A549 (cell line): ENCODE measurements around the gene AIF1.

Source experiments
- EP300 ChIP-seq, 2 experiments: fragments of >200 bp; sonication (Bioruptor Twin); formaldehyde crosslinking; IDR thresholded peaks; 2 replicates in 1 of 2; 3 replicates in 1 of 2; pipeline ENCODE4 v1.6.1; 2016 to 2017
- JUNB ChIP-seq: fragments of >200 bp; sonication (Bioruptor Twin); formaldehyde crosslinking; IDR thresholded peaks from 2 replicates; pipeline ENCODE4 v1.6.1; 2016
- POLR2A ChIP-seq: IDR thresholded peaks from 2 replicates; pipeline ENCODE4 v1.6.1; 2012; ENCODE audit warnings: mild to moderate bottlenecking, low read length
- SREBF2 ChIP-seq: fragments of 450-650 bp; IDR thresholded peaks from 2 replicates; pipeline ENCODE4 v1.6.1; 2014; ENCODE audit warnings: mild to moderate bottlenecking, moderate library complexity
- ZFP36 ChIP-seq: fragments of 450-650 bp; IDR thresholded peaks from 2 replicates; pipeline ENCODE4 v1.6.1; 2014; ENCODE audit warnings: borderline replicate concordance; ENCODE audit not compliant: partially characterized antibody
- TF ChIP-seq, protein P1 (sequence below): fragments of >200 bp; sonication (Bioruptor Twin); formaldehyde crosslinking; IDR thresholded peaks from 3 replicates; pipeline ENCODE4 v1.5.1; 2016
- TF ChIP-seq, protein P2 (sequence below): fragments of 150-350 bp; IDR thresholded peaks from 2 replicates; pipeline ENCODE4 v1.6.1; 2014; ENCODE audit warnings: low read depth, mild to moderate bottlenecking, low read length
- TF ChIP-seq, protein P3 (sequence below): fragments of >200 bp; sonication (Bioruptor Twin); formaldehyde crosslinking; IDR thresholded peaks from 3 replicates; pipeline ENCODE4 v1.6.1; 2016
- TF ChIP-seq, protein P4 (sequence below): fragments of 200-600 bp; sonication (generic); IDR thresholded peaks from 2 replicates; pipeline ENCODE4 v1.6.1; 2016; ENCODE audit warnings: antibody characterized with exemption, mild to moderate bottlenecking, moderate library complexity

DNA sequence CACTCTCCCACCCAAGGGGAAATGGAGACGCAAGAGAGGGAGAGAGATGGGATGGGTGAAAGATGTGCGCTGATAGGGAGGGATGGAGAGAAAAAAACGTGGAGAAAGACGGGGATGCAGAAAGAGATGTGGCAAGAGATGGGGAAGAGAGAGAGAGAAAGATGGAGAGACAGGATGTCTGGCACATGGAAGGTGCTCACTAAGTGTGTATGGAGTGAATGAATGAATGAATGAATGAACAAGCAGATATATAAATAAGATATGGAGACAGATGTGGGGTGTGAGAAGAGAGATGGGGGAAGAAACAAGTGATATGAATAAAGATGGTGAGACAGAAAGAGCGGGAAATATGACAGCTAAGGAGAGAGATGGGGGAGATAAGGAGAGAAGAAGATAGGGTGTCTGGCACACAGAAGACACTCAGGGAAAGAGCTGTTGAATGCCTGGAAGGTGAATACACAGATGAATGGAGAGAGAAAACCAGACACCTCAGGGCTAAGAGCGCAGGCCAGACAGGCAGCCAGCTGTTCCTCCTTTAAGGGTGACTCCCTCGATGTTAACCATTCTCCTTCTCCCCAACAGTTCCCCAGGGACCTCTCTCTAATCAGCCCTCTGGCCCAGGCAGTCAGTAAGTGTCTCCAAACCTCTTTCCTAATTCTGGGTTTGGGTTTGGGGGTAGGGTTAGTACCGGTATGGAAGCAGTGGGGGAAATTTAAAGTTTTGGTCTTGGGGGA lies 38.9 kb upstream of the AIF1 start:
- TF ChIP-seq ZFP36 (no peak), POLR2A (no peak), SREBF2 (no peak), EP300 (IDR thresholded peaks at IDR 0.05) (no peak), JUNB (no peak)
- TF ChIP-seq, protein P1, sequence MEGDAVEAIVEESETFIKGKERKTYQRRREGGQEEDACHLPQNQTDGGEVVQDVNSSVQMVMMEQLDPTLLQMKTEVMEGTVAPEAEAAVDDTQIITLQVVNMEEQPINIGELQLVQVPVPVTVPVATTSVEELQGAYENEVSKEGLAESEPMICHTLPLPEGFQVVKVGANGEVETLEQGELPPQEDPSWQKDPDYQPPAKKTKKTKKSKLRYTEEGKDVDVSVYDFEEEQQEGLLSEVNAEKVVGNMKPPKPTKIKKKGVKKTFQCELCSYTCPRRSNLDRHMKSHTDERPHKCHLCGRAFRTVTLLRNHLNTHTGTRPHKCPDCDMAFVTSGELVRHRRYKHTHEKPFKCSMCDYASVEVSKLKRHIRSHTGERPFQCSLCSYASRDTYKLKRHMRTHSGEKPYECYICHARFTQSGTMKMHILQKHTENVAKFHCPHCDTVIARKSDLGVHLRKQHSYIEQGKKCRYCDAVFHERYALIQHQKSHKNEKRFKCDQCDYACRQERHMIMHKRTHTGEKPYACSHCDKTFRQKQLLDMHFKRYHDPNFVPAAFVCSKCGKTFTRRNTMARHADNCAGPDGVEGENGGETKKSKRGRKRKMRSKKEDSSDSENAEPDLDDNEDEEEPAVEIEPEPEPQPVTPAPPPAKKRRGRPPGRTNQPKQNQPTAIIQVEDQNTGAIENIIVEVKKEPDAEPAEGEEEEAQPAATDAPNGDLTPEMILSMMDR = no peak
- TF ChIP-seq, protein P2, sequence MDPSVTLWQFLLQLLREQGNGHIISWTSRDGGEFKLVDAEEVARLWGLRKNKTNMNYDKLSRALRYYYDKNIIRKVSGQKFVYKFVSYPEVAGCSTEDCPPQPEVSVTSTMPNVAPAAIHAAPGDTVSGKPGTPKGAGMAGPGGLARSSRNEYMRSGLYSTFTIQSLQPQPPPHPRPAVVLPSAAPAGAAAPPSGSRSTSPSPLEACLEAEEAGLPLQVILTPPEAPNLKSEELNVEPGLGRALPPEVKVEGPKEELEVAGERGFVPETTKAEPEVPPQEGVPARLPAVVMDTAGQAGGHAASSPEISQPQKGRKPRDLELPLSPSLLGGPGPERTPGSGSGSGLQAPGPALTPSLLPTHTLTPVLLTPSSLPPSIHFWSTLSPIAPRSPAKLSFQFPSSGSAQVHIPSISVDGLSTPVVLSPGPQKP = no peak
- TF ChIP-seq, protein P3, sequence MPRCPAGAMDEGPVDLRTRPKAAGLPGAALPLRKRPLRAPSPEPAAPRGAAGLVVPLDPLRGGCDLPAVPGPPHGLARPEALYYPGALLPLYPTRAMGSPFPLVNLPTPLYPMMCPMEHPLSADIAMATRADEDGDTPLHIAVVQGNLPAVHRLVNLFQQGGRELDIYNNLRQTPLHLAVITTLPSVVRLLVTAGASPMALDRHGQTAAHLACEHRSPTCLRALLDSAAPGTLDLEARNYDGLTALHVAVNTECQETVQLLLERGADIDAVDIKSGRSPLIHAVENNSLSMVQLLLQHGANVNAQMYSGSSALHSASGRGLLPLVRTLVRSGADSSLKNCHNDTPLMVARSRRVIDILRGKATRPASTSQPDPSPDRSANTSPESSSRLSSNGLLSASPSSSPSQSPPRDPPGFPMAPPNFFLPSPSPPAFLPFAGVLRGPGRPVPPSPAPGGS = no peak
- TF ChIP-seq, protein P4, sequence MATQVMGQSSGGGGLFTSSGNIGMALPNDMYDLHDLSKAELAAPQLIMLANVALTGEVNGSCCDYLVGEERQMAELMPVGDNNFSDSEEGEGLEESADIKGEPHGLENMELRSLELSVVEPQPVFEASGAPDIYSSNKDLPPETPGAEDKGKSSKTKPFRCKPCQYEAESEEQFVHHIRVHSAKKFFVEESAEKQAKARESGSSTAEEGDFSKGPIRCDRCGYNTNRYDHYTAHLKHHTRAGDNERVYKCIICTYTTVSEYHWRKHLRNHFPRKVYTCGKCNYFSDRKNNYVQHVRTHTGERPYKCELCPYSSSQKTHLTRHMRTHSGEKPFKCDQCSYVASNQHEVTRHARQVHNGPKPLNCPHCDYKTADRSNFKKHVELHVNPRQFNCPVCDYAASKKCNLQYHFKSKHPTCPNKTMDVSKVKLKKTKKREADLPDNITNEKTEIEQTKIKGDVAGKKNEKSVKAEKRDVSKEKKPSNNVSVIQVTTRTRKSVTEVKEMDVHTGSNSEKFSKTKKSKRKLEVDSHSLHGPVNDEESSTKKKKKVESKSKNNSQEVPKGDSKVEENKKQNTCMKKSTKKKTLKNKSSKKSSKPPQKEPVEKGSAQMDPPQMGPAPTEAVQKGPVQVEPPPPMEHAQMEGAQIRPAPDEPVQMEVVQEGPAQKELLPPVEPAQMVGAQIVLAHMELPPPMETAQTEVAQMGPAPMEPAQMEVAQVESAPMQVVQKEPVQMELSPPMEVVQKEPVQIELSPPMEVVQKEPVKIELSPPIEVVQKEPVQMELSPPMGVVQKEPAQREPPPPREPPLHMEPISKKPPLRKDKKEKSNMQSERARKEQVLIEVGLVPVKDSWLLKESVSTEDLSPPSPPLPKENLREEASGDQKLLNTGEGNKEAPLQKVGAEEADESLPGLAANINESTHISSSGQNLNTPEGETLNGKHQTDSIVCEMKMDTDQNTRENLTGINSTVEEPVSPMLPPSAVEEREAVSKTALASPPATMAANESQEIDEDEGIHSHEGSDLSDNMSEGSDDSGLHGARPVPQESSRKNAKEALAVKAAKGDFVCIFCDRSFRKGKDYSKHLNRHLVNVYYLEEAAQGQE = no peak
